Epithelial cell of alveolus of lung (primary cell): Measurements from ENCODE around the gene ZNF652. TPM values are rescaled to one million over a fixed set of nuclear protein-coding genes. Genes with fewer than 3 reads are reported as not detected.

Experiments
- total RNA-seq: library from RNA; depleted of rRNA; stranded (reverse); fragments of >200 nt; gene quantifications from 2 replicates; pipeline ENCODE4 v1.2.1, GENCODE V29; 2015

Gene ZNF652
- total RNA-seq = 7.1 and 21.1 TPM in 2 replicates

DNA sequence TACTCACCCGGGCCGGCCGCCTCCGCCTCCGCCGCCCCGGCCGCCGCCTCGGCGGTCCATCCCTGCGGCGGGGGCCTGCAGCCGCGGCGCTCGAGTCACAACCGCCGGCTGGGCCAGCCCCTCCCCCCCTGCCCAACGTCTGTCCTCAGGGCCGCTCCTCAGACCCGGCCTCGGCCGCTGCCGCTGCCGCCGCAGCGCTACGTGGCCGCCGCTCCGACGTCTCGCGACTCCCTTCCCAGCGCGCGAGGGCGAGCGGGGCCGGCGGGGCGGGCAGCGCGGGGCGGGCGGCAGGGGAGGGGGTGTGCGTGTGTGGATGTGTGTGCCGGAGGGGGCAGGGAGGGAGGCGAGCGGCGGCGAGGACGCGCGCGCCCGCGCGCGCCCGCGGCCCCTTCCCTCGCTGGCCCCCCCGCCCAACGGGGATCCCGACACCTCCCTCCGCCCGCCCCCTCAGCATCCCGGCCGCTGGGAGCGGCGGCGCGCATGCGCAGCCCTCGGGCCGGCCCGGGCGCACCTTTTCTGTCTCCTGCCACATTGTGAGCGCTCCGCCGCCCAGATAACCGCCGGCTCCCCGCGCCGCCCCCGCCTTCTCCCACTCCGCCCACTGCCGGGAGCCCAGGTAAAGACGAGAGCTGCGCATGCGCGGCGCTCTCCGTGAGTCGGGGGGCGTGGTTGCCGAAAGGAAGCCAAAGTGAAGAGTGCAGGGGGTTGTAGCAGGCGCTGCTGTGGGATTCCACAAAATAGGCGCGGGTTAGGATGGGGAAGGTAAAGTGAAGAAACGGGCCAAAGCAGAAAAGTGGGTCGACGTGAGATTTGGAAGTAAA is at the start of gene ZNF652:
ZNF652 (minus strand) TSS at position 349 of the 821 bp plus-strand sequence. CDS start 44,525 bp downstream, outside the sequence.

Other genes with a start within 250 kb of the ZNF652 start
- gene B4GALNT2, start 229.5 kb downstream of the ZNF652 start, total RNA-seq = 0.26 TPM in 1 of 2 replicates, not detected in the other
- gene GNGT2, start 151.7 kb downstream of the ZNF652 start, total RNA-seq = 1.4 TPM in 1 of 2 replicates, not detected in the other
- gene ABI3, start 151.5 kb downstream of the ZNF652 start, total RNA-seq = 3.5 and 4.9 TPM in 2 replicates
- gene PHOSPHO1, start 131.5 kb downstream of the ZNF652 start, total RNA-seq = 0.65 and 1.0 TPM in 2 replicates
- gene PHB1, start 52.6 kb upstream of the ZNF652 start, total RNA-seq = 86.3 and 137 TPM in 2 replicates
- gene NGFR, start 133.0 kb upstream of the ZNF652 start, total RNA-seq = 0.16 and 0.26 TPM in 2 replicates
- 0.13 and 0.88 TPM in 2 replicates for gene NXPH3, start 213.6 kb upstream of the ZNF652 start, total RNA-seq